GM18505 (cell line): ENCODE data around the gene TIMM44.
"Not testable (repeated sequence)": the region's sequence is repeated elsewhere in the genome, so short reads cannot be mapped to it uniquely, and the experiment has no call there.

Source experiments
- ATAC-seq: cut with Tn5 transposase; IDR thresholded peaks from one replicate; pipeline ENCODE4 v1.9.1; 2021; ENCODE audit not compliant: unreplicated experiment
- POLR2A ChIP-seq: IDR thresholded peaks from 4 replicates; pipeline ENCODE4 v1.6.1; 2011; ENCODE audit warnings: borderline replicate concordance; ENCODE audit not compliant: insufficient read depth, insufficient read length; ENCODE audit errors: extremely low read depth

The TIMM44 gene

GRCh38 chr19:7968796-7969554, 25.5 kb upstream of the TIMM44 start:
- no peak for TF ChIP-seq POLR2A
- ATAC-seq, result no peak

- ATAC-seq, result no peak
- no peak for TF ChIP-seq POLR2A
Observed at GRCh38 chr19:7968008-7968795, 24.7 kb upstream of the TIMM44 start.

- ATAC-seq, result no peak
- TF ChIP-seq POLR2A, result no peak
Observed at GRCh38 chr19:7965921-7966665, 22.6 kb upstream of the TIMM44 start.

DNA sequence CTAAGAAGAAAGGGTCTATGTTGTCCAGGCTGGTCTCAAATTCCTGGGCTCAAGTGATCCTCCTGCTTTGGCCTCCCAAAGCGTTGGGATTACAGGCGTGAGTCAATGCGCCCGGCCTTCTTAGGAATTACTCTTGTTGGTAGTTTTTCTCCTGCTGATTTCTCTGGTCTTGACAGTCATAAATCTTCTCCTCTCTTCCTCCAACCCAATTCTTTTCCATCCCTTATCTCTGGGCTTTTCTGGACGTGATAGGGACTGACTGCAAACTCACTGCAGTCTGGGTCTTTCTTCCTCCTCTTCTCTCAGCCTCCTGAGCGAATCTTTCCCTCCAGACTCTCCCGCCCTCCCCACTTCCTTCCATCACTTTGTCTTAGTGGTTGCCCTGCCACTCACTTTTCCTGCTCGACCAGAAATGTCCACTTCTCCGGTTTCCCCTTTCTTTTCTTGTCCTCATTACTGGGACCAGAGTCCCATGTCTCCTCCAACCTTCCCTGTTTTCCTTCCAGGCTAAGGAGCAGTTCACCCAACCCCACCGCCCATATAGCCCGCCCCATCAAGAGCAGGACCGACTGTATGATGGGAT, 21.9 kb upstream of the TIMM44 start:
- no peak for TF ChIP-seq POLR2A
- no peak for ATAC-seq

DNA sequence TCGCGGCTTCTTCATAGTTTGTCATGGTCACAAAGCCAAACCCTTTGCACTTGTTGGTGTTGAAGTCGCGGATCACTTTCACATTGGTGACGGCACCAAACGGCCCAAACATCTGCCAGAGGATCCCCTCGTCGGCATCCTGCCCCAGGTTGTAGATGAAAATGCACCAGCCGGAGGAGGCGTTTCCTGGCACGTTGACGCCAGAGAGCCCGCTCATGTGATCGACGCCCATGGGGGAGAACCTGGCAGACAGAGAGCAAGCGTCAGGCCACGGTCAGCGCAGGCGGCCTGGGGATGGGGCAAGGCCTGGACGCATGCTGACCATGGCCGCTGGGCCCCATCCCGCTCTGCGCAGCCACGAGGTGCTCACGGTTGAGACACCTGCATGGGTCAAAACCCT, 20.1 kb upstream of the TIMM44 start:
- no peak for TF ChIP-seq POLR2A
- no peak for ATAC-seq

- no peak for TF ChIP-seq POLR2A
- no peak for ATAC-seq
Observed at GRCh38 chr19:7962644-7963268, 19.3 kb upstream of the TIMM44 start.

GRCh38 chr19:7961920-7962626, 18.6 kb upstream of the TIMM44 start:
- no peak for ATAC-seq

GRCh38 chr19:7961082-7961481, 17.6 kb upstream of the TIMM44 start:
- not testable (repeated sequence) for ATAC-seq

More at GRCh38 chr19:7961920-7962626, 18.6 kb upstream of the TIMM44 start:
- TF ChIP-seq POLR2A, result no peak

DNA sequence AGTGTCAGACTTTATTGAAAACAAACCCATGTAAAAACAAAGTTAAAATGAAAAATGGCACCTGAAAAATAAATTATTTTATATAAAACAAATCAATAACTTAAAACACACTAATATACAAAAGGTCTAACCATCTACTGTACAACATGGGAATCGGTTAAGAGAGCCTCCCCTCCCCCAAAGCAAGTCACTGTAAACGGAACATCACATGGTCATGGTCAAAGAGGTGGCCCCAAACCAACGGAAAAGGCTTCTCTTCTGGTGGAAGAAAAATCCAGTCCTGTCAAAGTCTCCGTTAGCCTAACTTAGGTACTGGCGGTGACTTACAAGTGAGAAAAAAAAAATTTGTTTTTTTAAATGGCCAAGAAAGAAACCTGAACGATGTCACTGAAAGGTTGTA, 15.7 kb upstream of the TIMM44 start:
- ATAC-seq, result no peak
- no peak for TF ChIP-seq POLR2A

GRCh38 chr19:7955696-7956095, 12.2 kb upstream of the TIMM44 start:
- no peak for ATAC-seq
- TF ChIP-seq POLR2A, result no peak

DNA sequence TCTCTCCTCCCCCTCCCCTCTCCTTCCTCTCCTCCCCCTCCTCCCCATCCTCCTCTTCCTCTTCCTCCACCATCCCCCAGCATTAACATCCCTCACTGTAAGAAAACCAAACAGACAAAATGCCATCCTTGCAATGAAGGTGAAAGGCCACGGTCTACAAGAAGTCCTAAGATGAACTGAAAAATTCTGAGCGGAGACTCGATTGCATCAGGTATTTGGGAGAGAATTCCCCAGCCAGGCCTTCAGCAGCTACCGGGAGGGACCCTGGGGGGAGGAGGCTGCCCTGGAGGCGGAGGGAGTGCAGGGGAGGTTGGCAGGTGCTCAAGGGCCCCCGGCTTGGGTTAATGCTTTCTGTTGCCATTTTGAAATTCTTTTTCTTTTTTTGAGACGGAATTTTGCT, 10.1 kb upstream of the TIMM44 start:
- ATAC-seq, result no peak
- TF ChIP-seq POLR2A, result no peak

GRCh38 chr19:7953060-7953459, 9.6 kb upstream of the TIMM44 start:
- ATAC-seq, result no peak

More at GRCh38 chr19:7953060-7953459, 9.6 kb upstream of the TIMM44 start:
- no peak for TF ChIP-seq POLR2A
